Colonic mucosa (tissue), 4 donors: ENCODE results near the gene ST6GALNAC2. TPM values are rescaled to one million over a fixed set of nuclear protein-coding genes. Genes with fewer than 3 reads are reported as not detected.

ENCODE experiments used
- DNase-seq: peaks from one replicate; pipeline ENCODE4 v3.0.0-alpha.2; 2020
- H3K27ac ChIP-seq: fragments of 200-600 bp; one replicate; pipeline ENCODE4 v1.8.0; 2021
- H3K27me3 ChIP-seq: fragments of 200-600 bp; one replicate; pipeline ENCODE4 v1.8.0; 2021
- H3K36me3 ChIP-seq: fragments of 200-600 bp; one replicate; pipeline ENCODE4 v1.8.0; 2021
- H3K4me1 ChIP-seq: fragments of 200-600 bp; one replicate; pipeline ENCODE4 v1.8.0; 2021; ENCODE audit warnings: mild to moderate bottlenecking
- H3K4me3 ChIP-seq: fragments of 200-600 bp; one replicate; pipeline ENCODE4 v1.8.0; 2021
- H3K9ac ChIP-seq, 2 donors: one replicate each; pipeline ENCODE4 v1.7.0; 2013; ENCODE audit warnings: control low read depth in 2 of 2, low read depth in 2 of 2, low read length in 2 of 2
- H3K9me3 ChIP-seq: fragments of 200-600 bp; one replicate; pipeline ENCODE4 v1.8.0; 2021
- intact Hi-C: fragments of 100-400 bp; cut with DNase I; formaldehyde crosslinking; loops from one replicate; pipeline ENCODE4 v1.14.1; 2022
- total RNA-seq, 2 donors: library from RNA; stranded (reverse); fragmentation: NEBNext Ultra II Directional in 1 of 2; extraction: Animal tissue kit (Norgen Biotek cat#: 25700) in 1 of 2; gene quantifications; one replicate each; pipeline ENCODE4 v1.2.1, GENCODE V29; 2021
- TF ChIP-seq, protein P1 (sequence below): fragments of 200-600 bp; IDR thresholded peaks from one replicate; pipeline ENCODE4 v1.8.0; 2022; ENCODE audit warnings: antibody characterized with exemption, mild to moderate bottlenecking
- donor health status: healthy.
- donor health status: DM: no; HTN: no; CAD: no.
- donor health status: DM: no; HTN: no; CAD: no.

Gene ST6GALNAC2
- total RNA-seq, 2 donors from 2014 or later = 3.8 to 6.3 TPM

- Histone ChIP-seq H3K9ac (no peak overlapping the region), H3K9me3 (no peaks in the 10 kb centered on the region), H3K27me3 (no peaks in the 10 kb centered on the region), H3K4me1 (no peaks in the 10 kb centered on the region), H3K27ac (no peak overlapping the region), H3K36me3 (no peaks in the 10 kb centered on the region), H3K4me3 (no peak overlapping the region)
- DNase-seq = no peak
- intact Hi-C loops = loop anchor here (10.0 kb wide), 2 partner anchors 131 to 161 kb away; partner anchors contain the start of gene MXRA7
- TF ChIP-seq, protein P1, sequence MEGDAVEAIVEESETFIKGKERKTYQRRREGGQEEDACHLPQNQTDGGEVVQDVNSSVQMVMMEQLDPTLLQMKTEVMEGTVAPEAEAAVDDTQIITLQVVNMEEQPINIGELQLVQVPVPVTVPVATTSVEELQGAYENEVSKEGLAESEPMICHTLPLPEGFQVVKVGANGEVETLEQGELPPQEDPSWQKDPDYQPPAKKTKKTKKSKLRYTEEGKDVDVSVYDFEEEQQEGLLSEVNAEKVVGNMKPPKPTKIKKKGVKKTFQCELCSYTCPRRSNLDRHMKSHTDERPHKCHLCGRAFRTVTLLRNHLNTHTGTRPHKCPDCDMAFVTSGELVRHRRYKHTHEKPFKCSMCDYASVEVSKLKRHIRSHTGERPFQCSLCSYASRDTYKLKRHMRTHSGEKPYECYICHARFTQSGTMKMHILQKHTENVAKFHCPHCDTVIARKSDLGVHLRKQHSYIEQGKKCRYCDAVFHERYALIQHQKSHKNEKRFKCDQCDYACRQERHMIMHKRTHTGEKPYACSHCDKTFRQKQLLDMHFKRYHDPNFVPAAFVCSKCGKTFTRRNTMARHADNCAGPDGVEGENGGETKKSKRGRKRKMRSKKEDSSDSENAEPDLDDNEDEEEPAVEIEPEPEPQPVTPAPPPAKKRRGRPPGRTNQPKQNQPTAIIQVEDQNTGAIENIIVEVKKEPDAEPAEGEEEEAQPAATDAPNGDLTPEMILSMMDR = no peak
Observed at GRCh38 chr17:76553178-76553908, 32.3 kb downstream of the ST6GALNAC2 start.

- H3K9me3 ChIP-seq = no peaks in the 10 kb centered on the region
- H3K4me3 ChIP-seq = no peak overlapping the region
- intact Hi-C loops = loop anchor here (10.0 kb wide), 2 partner anchors 133 to 163 kb away; partner anchors contain the start of gene MXRA7
- TF ChIP-seq, protein P1 = no peak
- H3K4me1 ChIP-seq = no peaks in the 10 kb centered on the region
- H3K27ac ChIP-seq = no peak overlapping the region
- no peak overlapping the region for H3K9ac ChIP-seq
- DNase-seq = no peak
- no peaks in the 10 kb centered on the region for H3K27me3 ChIP-seq
- H3K36me3 ChIP-seq = no peaks in the 10 kb centered on the region
Observed at GRCh38 chr17:76551685-76552084, 34.0 kb downstream of the ST6GALNAC2 start.

DNA sequence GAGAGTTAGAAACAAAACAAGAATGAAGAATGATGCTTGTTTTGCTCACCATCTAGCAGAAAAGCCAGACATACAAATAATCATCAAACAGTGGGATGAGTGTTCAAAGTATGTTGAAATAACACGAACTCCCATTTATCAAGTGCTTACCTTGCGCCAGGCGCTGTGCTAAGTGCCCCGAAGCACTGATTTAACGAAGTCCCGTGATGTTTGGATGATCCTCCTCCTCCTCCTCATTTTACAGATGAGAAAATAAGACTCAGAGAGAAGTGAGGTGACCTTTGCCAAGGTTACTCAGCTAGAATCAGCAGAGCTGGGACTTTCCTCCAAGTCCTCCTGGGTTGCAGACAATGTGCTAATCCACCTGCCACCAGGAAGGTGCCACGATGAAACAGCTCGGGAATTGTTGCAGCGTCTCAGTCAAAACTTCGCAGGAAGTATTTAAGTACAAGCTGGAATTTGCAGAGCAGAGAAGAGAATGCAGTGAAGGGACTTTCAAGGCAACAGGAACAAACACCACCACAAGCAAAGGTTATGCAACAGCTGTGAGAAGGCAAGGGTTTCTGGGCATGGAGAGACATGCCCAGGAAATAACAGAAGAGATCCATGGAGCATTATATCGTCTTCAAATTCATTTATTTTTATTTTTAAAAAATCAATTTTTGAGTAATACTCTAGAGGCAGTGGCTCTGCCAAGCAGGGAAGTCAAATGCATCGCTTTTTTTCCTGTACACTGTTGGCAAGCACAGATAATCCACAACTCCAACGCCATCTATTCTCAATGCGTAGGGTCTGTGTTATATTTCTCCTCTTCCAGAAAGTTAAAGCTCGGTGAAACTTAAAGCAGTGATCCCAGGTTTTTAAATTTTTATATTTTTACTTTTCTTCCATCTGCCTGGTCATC is 34.7 kb downstream of the ST6GALNAC2 start:
- Histone ChIP-seq H3K9ac (no peak overlapping the region), H3K4me1 (no peaks in the 10 kb centered on the region), H3K9me3 (no peaks in the 10 kb centered on the region), H3K36me3 (no peaks in the 10 kb centered on the region), H3K27me3 (no peaks in the 10 kb centered on the region), H3K27ac (no peak overlapping the region), H3K4me3 (no peak overlapping the region)
- TF ChIP-seq, protein P1 = no peak
- intact Hi-C loops = loop anchor here (10.0 kb wide), 2 partner anchors 134 to 164 kb away; partner anchors contain the start of gene MXRA7
- no peak for DNase-seq

GRCh38 chr17:76549539-76549938 is 36.1 kb downstream of the ST6GALNAC2 start:
- Histone ChIP-seq H3K27me3 (no peaks in the 10 kb centered on the region), H3K4me1 (no peaks in the 10 kb centered on the region), H3K27ac (no peak overlapping the region), H3K9me3 (no peaks in the 10 kb centered on the region), H3K4me3 (no peak overlapping the region), H3K9ac (no peak overlapping the region), H3K36me3 (no peaks in the 10 kb centered on the region)
- TF ChIP-seq, protein P1 = no peak
- intact Hi-C loops = no loop called here
- DNase-seq = no peak

- no peaks in the 10 kb centered on the region for H3K9me3 ChIP-seq
- intact Hi-C loops = no loop called here
- no peaks in the 10 kb centered on the region for H3K36me3 ChIP-seq
- H3K27me3 ChIP-seq = no peaks in the 10 kb centered on the region
- no peaks in the 10 kb centered on the region for H3K4me1 ChIP-seq
- no peak overlapping the region for H3K4me3 ChIP-seq
- TF ChIP-seq, protein P1 = no peak
- no peak overlapping the region for H3K27ac ChIP-seq
- no peak for DNase-seq
- no peak overlapping the region for H3K9ac ChIP-seq
Observed at GRCh38 chr17:76549215-76549518, 36.5 kb downstream of the ST6GALNAC2 start.
